ENCODE measurements around the gene CTSK. TPM values are rescaled to one million over a fixed set of nuclear protein-coding genes. Genes with fewer than 3 reads are reported as not detected.
"Not testable (repeated sequence)": the region's sequence is repeated elsewhere in the genome, so short reads cannot be mapped to it uniquely, and the experiment has no call there.

The CTSK gene
- total RNA-seq, 2 donors from 2014 or later, result 6.1 to 9.8 TPM

- Mint-ChIP-seq H3K4me3 (no peak overlapping the region), H3K27me3 (no peaks in the 10 kb centered on the region), H3K9me3 (no peaks in the 10 kb centered on the region), H3K36me3 (ENCODE audit: low read depth) (peaks cover 27% of the 10 kb centered on the region), H3K4me1 (peaks cover 3% of the 10 kb centered on the region), H3K27ac (no peak overlapping the region)
- ATAC-seq (replicated peaks), result peak; percentile 88
These were observed 12.9 kb upstream of the CTSK start for GRCh38 chr1:150820730-150821512.

- Mint-ChIP-seq H3K4me1 (no peaks in the 10 kb centered on the region), H3K27ac (no peak overlapping the region), H3K9me3 (no peaks in the 10 kb centered on the region), H3K27me3 (no peaks in the 10 kb centered on the region), H3K4me3 (no peak overlapping the region), H3K36me3 (ENCODE audit: low read depth) (no peaks in the 10 kb centered on the region)
- no peak for ATAC-seq (replicated peaks)
These were observed 7.8 kb upstream of the CTSK start for GRCh38 chr1:150815871-150816270.

- H3K36me3 Mint-ChIP-seq (ENCODE audit: low read depth), result no peaks in the 10 kb centered on the region
- H3K9me3 Mint-ChIP-seq, result no peaks in the 10 kb centered on the region
- H3K4me1 Mint-ChIP-seq, result peaks cover 1% of the 10 kb centered on the region
- H3K27ac Mint-ChIP-seq, result no peak overlapping the region
- H3K4me3 Mint-ChIP-seq, result no peak overlapping the region
- no peaks in the 10 kb centered on the region for H3K27me3 Mint-ChIP-seq
- ATAC-seq (replicated peaks), result no peak
These were observed 5.1 kb upstream of the CTSK start for GRCh38 chr1:150813028-150813707.

GRCh38 chr1:150810958-150811659 is 3.0 kb upstream of the CTSK start:
- no peaks in the 10 kb centered on the region for H3K27me3 Mint-ChIP-seq
- H3K9me3 Mint-ChIP-seq, result no peaks in the 10 kb centered on the region
- no peak overlapping the region for H3K4me3 Mint-ChIP-seq
- H3K27ac Mint-ChIP-seq, result no peak overlapping the region
- no peaks in the 10 kb centered on the region for H3K36me3 Mint-ChIP-seq (ENCODE audit: low read depth)
- no peak for ATAC-seq (replicated peaks)
- peaks cover 9% of the 10 kb centered on the region for H3K4me1 Mint-ChIP-seq

GRCh38 chr1:150809651-150810050 is 1.6 kb upstream of the CTSK start:
- Mint-ChIP-seq H3K27ac (no peak overlapping the region), H3K9me3 (no peaks in the 10 kb centered on the region), H3K4me3 (no peak overlapping the region), H3K27me3 (no peaks in the 10 kb centered on the region), H3K36me3 (ENCODE audit: low read depth) (no peaks in the 10 kb centered on the region), H3K4me1 (peaks cover 9% of the 10 kb centered on the region)
- ATAC-seq (replicated peaks), result no peak

- H3K4me1 Mint-ChIP-seq, result peaks cover 9% of the 10 kb centered on the region
- no peaks in the 10 kb centered on the region for H3K36me3 Mint-ChIP-seq (ENCODE audit: low read depth)
- H3K27ac Mint-ChIP-seq, result no peak overlapping the region
- H3K27me3 Mint-ChIP-seq, result no peaks in the 10 kb centered on the region
- no peak for ATAC-seq (replicated peaks)
- H3K4me3 Mint-ChIP-seq, result no peak overlapping the region
- no peaks in the 10 kb centered on the region for H3K9me3 Mint-ChIP-seq
These were observed 786 bp upstream of the CTSK start for GRCh38 chr1:150808846-150809245.

GRCh38 chr1:150807249-150808023 is 624 bp downstream of the CTSK start:
- Mint-ChIP-seq H3K27me3 (no peaks in the 10 kb centered on the region), H3K27ac (no peak overlapping the region), H3K36me3 (ENCODE audit: low read depth) (peaks cover 6% of the 10 kb centered on the region), H3K4me3 (no peak overlapping the region), H3K4me1 (peaks cover 9% of the 10 kb centered on the region), H3K9me3 (no peaks in the 10 kb centered on the region)
- no peak for ATAC-seq (replicated peaks)

- Mint-ChIP-seq H3K27me3 (no peaks in the 10 kb centered on the region), H3K27ac (no peak overlapping the region), H3K36me3 (ENCODE audit: low read depth) (peaks cover 6% of the 10 kb centered on the region), H3K9me3 (no peaks in the 10 kb centered on the region), H3K4me1 (peaks cover 9% of the 10 kb centered on the region), H3K4me3 (no peak overlapping the region)
- ATAC-seq (replicated peaks), result no peak
These were observed 2.2 kb downstream of the CTSK start for GRCh38 chr1:150805899-150806298.

GRCh38 chr1:150804671-150805070 is 3.4 kb downstream of the CTSK start:
- Mint-ChIP-seq H3K36me3 (ENCODE audit: low read depth) (peaks cover 6% of the 10 kb centered on the region), H3K4me3 (no peak overlapping the region), H3K4me1 (peaks cover 9% of the 10 kb centered on the region), H3K27ac (no peak overlapping the region), H3K9me3 (no peaks in the 10 kb centered on the region), H3K27me3 (no peaks in the 10 kb centered on the region)
- no peak for ATAC-seq (replicated peaks)

- Mint-ChIP-seq H3K27me3 (no peaks in the 10 kb centered on the region), H3K4me3 (no peak overlapping the region), H3K4me1 (no peaks in the 10 kb centered on the region), H3K36me3 (ENCODE audit: low read depth) (peaks cover 33% of the 10 kb centered on the region), H3K9me3 (no peaks in the 10 kb centered on the region), H3K27ac (no peak overlapping the region)
- no peak for ATAC-seq (replicated peaks)
These were observed 9.0 kb downstream of the CTSK start for GRCh38 chr1:150799089-150799488.

GRCh38 chr1:150798525-150798924 is 9.5 kb downstream of the CTSK start:
- Mint-ChIP-seq H3K27ac (no peak overlapping the region), H3K27me3 (no peaks in the 10 kb centered on the region), H3K9me3 (no peaks in the 10 kb centered on the region), H3K36me3 (ENCODE audit: low read depth) (peaks cover 32% of the 10 kb centered on the region), H3K4me1 (no peaks in the 10 kb centered on the region), H3K4me3 (no peak overlapping the region)
- ATAC-seq (replicated peaks), result no peak

GRCh38 chr1:150796374-150796773 is 11.7 kb downstream of the CTSK start:
- Mint-ChIP-seq H3K4me1 (no peaks in the 10 kb centered on the region), H3K36me3 (ENCODE audit: low read depth) (peaks cover 27% of the 10 kb centered on the region), H3K27ac (no peak overlapping the region), H3K9me3 (no peaks in the 10 kb centered on the region), H3K4me3 (no peak overlapping the region), H3K27me3 (no peaks in the 10 kb centered on the region)
- no peak for ATAC-seq (replicated peaks)

- H3K9me3 Mint-ChIP-seq; H3K27ac Mint-ChIP-seq; H3K27me3 Mint-ChIP-seq; ATAC-seq (replicated peaks); H3K4me1 Mint-ChIP-seq; H3K4me3 Mint-ChIP-seq: not testable (repeated sequence)
- peaks cover 18% of the 10 kb centered on the region for H3K36me3 Mint-ChIP-seq (ENCODE audit: low read depth)
These were observed 14.3 kb downstream of the CTSK start for GRCh38 chr1:150793778-150794177.

GRCh38 chr1:150793221-150793620 is 14.8 kb downstream of the CTSK start:
- ATAC-seq (replicated peaks), result no peak
- Mint-ChIP-seq H3K9me3 (no peaks in the 10 kb centered on the region), H3K27ac (no peak overlapping the region), H3K27me3 (no peaks in the 10 kb centered on the region), H3K4me1 (no peaks in the 10 kb centered on the region), H3K4me3 (no peak overlapping the region), H3K36me3 (ENCODE audit: low read depth) (peaks cover 12% of the 10 kb centered on the region)

All from activated T-helper 17 cell treated with anti-CD3 and anti-CD28 coated beads, Interleukin-2, amount 50 U/mL, for 72 hours (primary cell).